Measurements from ENCODE around the gene GMDS.

GRCh38 chr6:1720620-1721322 lies 524.6 kb downstream of the GMDS start:
- TF ChIP-seq, protein P1, sequence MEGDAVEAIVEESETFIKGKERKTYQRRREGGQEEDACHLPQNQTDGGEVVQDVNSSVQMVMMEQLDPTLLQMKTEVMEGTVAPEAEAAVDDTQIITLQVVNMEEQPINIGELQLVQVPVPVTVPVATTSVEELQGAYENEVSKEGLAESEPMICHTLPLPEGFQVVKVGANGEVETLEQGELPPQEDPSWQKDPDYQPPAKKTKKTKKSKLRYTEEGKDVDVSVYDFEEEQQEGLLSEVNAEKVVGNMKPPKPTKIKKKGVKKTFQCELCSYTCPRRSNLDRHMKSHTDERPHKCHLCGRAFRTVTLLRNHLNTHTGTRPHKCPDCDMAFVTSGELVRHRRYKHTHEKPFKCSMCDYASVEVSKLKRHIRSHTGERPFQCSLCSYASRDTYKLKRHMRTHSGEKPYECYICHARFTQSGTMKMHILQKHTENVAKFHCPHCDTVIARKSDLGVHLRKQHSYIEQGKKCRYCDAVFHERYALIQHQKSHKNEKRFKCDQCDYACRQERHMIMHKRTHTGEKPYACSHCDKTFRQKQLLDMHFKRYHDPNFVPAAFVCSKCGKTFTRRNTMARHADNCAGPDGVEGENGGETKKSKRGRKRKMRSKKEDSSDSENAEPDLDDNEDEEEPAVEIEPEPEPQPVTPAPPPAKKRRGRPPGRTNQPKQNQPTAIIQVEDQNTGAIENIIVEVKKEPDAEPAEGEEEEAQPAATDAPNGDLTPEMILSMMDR (IDR thresholded peaks at IDR 0.05), result no peak
- TF ChIP-seq POLR2A (IDR thresholded peaks at IDR 0.05), result no peak

Measured in heart left ventricle (tissue), 13 donors.